Measurements from ENCODE around the gene MARCHF10.

MARCHF10 gene

GRCh38 chr17:62797959-62798358, 10.2 kb downstream of the MARCHF10 start:
- Histone ChIP-seq H3K36me3 (ENCODE audit: insufficient read depth, low read length) (no peaks in the 10 kb centered on the region), H3K9me3 (ENCODE audit: insufficient read depth, low read depth, low read length) (no peaks in the 10 kb centered on the region), H3K79me2 (ENCODE audit: insufficient read depth, low read length) (no peaks in the 10 kb centered on the region), H4K20me1 (ENCODE audit: insufficient read depth, low read length, poor library complexity, severe bottlenecking) (no peaks in the 10 kb centered on the region), H3K9ac (ENCODE audit: low read depth, low read length, poor library complexity, severe bottlenecking) (no peak overlapping the region), H3K27me3 (ENCODE audit: insufficient read depth, low read length, poor library complexity, severe bottlenecking) (no peaks in the 10 kb centered on the region), H3K4me1 (ENCODE audit: insufficient read depth, low read length, poor library complexity, severe bottlenecking) (peaks cover 11% of the 10 kb centered on the region), H3K9me2 (replicated peaks; ENCODE audit: low read depth, low read length) (no peaks in the 10 kb centered on the region), H2AFZ (ENCODE audit: low read length) (no peak overlapping the region), H3K4me3 (ENCODE audit: low read length, poor library complexity, severe bottlenecking) (no peak overlapping the region), H3F3A (ENCODE audit: low read depth) (no peaks in the 10 kb centered on the region), H3K4me2 (ENCODE audit: low read depth, low read length, poor library complexity, severe bottlenecking) (no peak overlapping the region)
- no peak for TF ChIP-seq EZH2phosphoT487 (IDR thresholded peaks at IDR 0.05; ENCODE audit: borderline replicate concordance)
- TF ChIP-seq, protein P1, sequence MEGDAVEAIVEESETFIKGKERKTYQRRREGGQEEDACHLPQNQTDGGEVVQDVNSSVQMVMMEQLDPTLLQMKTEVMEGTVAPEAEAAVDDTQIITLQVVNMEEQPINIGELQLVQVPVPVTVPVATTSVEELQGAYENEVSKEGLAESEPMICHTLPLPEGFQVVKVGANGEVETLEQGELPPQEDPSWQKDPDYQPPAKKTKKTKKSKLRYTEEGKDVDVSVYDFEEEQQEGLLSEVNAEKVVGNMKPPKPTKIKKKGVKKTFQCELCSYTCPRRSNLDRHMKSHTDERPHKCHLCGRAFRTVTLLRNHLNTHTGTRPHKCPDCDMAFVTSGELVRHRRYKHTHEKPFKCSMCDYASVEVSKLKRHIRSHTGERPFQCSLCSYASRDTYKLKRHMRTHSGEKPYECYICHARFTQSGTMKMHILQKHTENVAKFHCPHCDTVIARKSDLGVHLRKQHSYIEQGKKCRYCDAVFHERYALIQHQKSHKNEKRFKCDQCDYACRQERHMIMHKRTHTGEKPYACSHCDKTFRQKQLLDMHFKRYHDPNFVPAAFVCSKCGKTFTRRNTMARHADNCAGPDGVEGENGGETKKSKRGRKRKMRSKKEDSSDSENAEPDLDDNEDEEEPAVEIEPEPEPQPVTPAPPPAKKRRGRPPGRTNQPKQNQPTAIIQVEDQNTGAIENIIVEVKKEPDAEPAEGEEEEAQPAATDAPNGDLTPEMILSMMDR (conservative IDR thresholded peaks at IDR 0.05; ENCODE audit: low read length) = no peak

DNA sequence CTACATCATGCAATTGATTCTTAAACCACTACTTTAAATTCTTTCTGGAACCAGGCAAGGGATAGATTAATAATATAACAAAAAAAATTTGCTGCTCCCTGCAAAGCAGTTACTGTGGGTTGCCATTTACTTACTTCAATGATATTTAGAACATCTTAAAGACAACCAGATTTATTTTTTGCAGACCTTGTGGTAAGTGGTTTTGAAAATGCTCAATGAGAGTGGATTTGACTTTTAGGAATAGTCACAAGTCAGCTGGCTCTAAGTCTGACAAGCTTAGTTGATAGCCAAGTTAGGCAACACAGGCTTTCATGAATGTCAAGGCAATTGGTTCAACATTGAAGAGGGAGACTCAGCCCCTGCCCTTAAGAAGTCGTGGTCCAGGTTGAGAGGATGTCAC, 11.8 kb downstream of the MARCHF10 start:
- no peaks in the 10 kb centered on the region for H3K27me3 ChIP-seq (ENCODE audit: insufficient read depth, low read length, poor library complexity, severe bottlenecking)

GRCh38 chr17:62794666-62794971, 13.5 kb downstream of the MARCHF10 start:
- Histone ChIP-seq H2AFZ (ENCODE audit: low read length) (peak overlapping the region; percentile 57), H3K4me1 (ENCODE audit: insufficient read depth, low read length, poor library complexity, severe bottlenecking) (peaks cover 11% of the 10 kb centered on the region), H3K9ac (ENCODE audit: low read depth, low read length, poor library complexity, severe bottlenecking) (no peak overlapping the region), H3F3A (ENCODE audit: low read depth) (no peaks in the 10 kb centered on the region), H3K36me3 (ENCODE audit: insufficient read depth, low read length) (no peaks in the 10 kb centered on the region), H3K9me3 (ENCODE audit: insufficient read depth, low read depth, low read length) (no peaks in the 10 kb centered on the region), H3K79me2 (ENCODE audit: insufficient read depth, low read length) (no peaks in the 10 kb centered on the region), H3K27me3 (ENCODE audit: insufficient read depth, low read length, poor library complexity, severe bottlenecking) (no peaks in the 10 kb centered on the region), H4K20me1 (ENCODE audit: insufficient read depth, low read length, poor library complexity, severe bottlenecking) (no peaks in the 10 kb centered on the region), H3K9me2 (replicated peaks; ENCODE audit: low read depth, low read length) (no peaks in the 10 kb centered on the region), H3K4me2 (ENCODE audit: low read depth, low read length, poor library complexity, severe bottlenecking) (peak overlapping the region; percentile 59), H3K4me3 (ENCODE audit: low read length, poor library complexity, severe bottlenecking) (peak overlapping the region; percentile 45)
- TF ChIP-seq, protein P1 (conservative IDR thresholded peaks at IDR 0.05; ENCODE audit: low read length) = no peak
- no peak for TF ChIP-seq EZH2phosphoT487 (IDR thresholded peaks at IDR 0.05; ENCODE audit: borderline replicate concordance)

More for the DNA sequence above, 11.8 kb downstream of the MARCHF10 start:
- Histone ChIP-seq H3F3A (ENCODE audit: low read depth) (no peaks in the 10 kb centered on the region), H3K4me1 (ENCODE audit: insufficient read depth, low read length, poor library complexity, severe bottlenecking) (peaks cover 11% of the 10 kb centered on the region), H3K9me2 (replicated peaks; ENCODE audit: low read depth, low read length) (no peaks in the 10 kb centered on the region), H3K9ac (ENCODE audit: low read depth, low read length, poor library complexity, severe bottlenecking) (no peak overlapping the region), H3K4me2 (ENCODE audit: low read depth, low read length, poor library complexity, severe bottlenecking) (no peak overlapping the region), H2AFZ (ENCODE audit: low read length) (no peak overlapping the region), H3K36me3 (ENCODE audit: insufficient read depth, low read length) (no peaks in the 10 kb centered on the region), H3K4me3 (ENCODE audit: low read length, poor library complexity, severe bottlenecking) (no peak overlapping the region), H3K79me2 (ENCODE audit: insufficient read depth, low read length) (no peaks in the 10 kb centered on the region), H3K9me3 (ENCODE audit: insufficient read depth, low read depth, low read length) (no peaks in the 10 kb centered on the region), H4K20me1 (ENCODE audit: insufficient read depth, low read length, poor library complexity, severe bottlenecking) (no peaks in the 10 kb centered on the region)
- TF ChIP-seq, protein P1 (conservative IDR thresholded peaks at IDR 0.05; ENCODE audit: low read length) = no peak
- TF ChIP-seq EZH2phosphoT487 (IDR thresholded peaks at IDR 0.05; ENCODE audit: borderline replicate concordance) = no peak

Data from Loucy (cell line).